Caco-2 (cell line): Measurements from ENCODE around the gene LVRN. TPM values are rescaled to one million over a fixed set of nuclear protein-coding genes. Genes with fewer than 3 reads are reported as not detected.

Experiments used
- BruUV-seq: library from RNA; stranded (reverse); fragments of 400-500 nt; replicated peaks from 2 replicates; lab custom pipeline; 2021; lab: Mats Ljungman, UMichigan
- CTCF ChIA-PET: fragments of 300-600 bp; sonication (Branson Sonifier 250); formaldehyde crosslinking; loops from one replicate; lab custom pipeline; 2022; ENCODE audit warnings: antibody characterized with exemption; lab: Charles Lee
- POLR2A ChIA-PET: fragments of 300-600 bp; sonication (Branson Sonifier 250); formaldehyde crosslinking; loops from one replicate; lab custom pipeline; 2022; ENCODE audit warnings: antibody characterized with exemption; lab: Charles Lee
- DNase-seq, 2 experiments: peaks; one replicate each; pipeline versions ENCODE4 v3.0.0 to v3.0.0-alpha.2; 2020 to 2022
- H3K27me3 ChIP-seq: replicated peaks from 2 replicates; pipeline ENCODE4 v1.6.0; 2011; ENCODE audit warnings: low read length; ENCODE audit not compliant: control insufficient read depth, insufficient read depth
- H3K36me3 ChIP-seq: 2 replicates; pipeline ENCODE4 v1.5.1; 2011; ENCODE audit warnings: low read length; ENCODE audit not compliant: control insufficient read depth, insufficient read depth
- H3K4me1 ChIP-seq: fragments of 250-450 bp; sonication (Bioruptor Pico); 2 replicates; pipeline ENCODE4 v1.5.1; 2020; ENCODE audit warnings: mild to moderate bottlenecking
- H3K4me3 ChIP-seq: 2 replicates; pipeline ENCODE4 v1.5.1; 2011; ENCODE audit warnings: low read depth, mild to moderate bottlenecking, control low read depth, low read length
- H3K9me3 ChIP-seq: fragments of 250-450 bp; sonication (Bioruptor Pico); 2 replicates; pipeline ENCODE4 v1.5.1; 2020; ENCODE audit warnings: mild to moderate bottlenecking, moderate library complexity
- H3K27ac Mint-ChIP-seq: one replicate; pipeline ENCODE4 v1.8.0; 2022; ENCODE audit warnings: mixed read lengths; ENCODE audit not compliant: unreplicated experiment
- H3K27me3 Mint-ChIP-seq: one replicate; pipeline ENCODE4 v1.8.0; 2022; ENCODE audit warnings: mixed read lengths; ENCODE audit not compliant: insufficient read depth, unreplicated experiment
- H3K36me3 Mint-ChIP-seq: one replicate; pipeline ENCODE4 v1.8.0; 2022; ENCODE audit warnings: mild to moderate bottlenecking, mixed read lengths; ENCODE audit not compliant: insufficient read depth, unreplicated experiment
- H3K4me1 Mint-ChIP-seq: one replicate; pipeline ENCODE4 v1.8.0; 2022; ENCODE audit warnings: low read depth, mixed read lengths; ENCODE audit not compliant: unreplicated experiment
- H3K4me3 Mint-ChIP-seq: one replicate; pipeline ENCODE4 v1.8.0; 2022; ENCODE audit warnings: mild to moderate bottlenecking, moderate library complexity, mixed read lengths; ENCODE audit not compliant: unreplicated experiment
- H3K9me3 Mint-ChIP-seq: one replicate; pipeline ENCODE4 v1.8.0; 2022; ENCODE audit warnings: mixed read lengths; ENCODE audit not compliant: unreplicated experiment
- intact Hi-C: fragments of 100-400 bp; cut with micrococcal nuclease; formaldehyde crosslinking; loops from one replicate; pipeline ENCODE4 v1.10.0; 2022; ENCODE audit not compliant: unreplicated experiment
- total RNA-seq: library from RNA; stranded (reverse); gene quantifications from 2 replicates; pipeline ENCODE4 v1.2.3, GENCODE V29; 2022
- TF ChIP-seq, protein P1 (sequence below), 2 experiments: fragments of 200-600 bp in 1 of 2; IDR thresholded peaks; 1 replicate in 1 of 2; 2 replicates in 1 of 2; pipeline versions ENCODE4 v1.5.1 to v1.8.0; 2011 to 2022; ENCODE audit warnings: antibody characterized with exemption in 1 of 2, control low read depth in 1 of 2, inconsistent platforms in 1 of 2, low read depth in 1 of 2, low read length in 1 of 2, mild to moderate bottlenecking in 1 of 2, moderate library complexity in 1 of 2; ENCODE audit not compliant: insufficient read depth in 1 of 2, severe bottlenecking in 1 of 2, unreplicated experiment in 1 of 2

LVRN gene
- total RNA-seq, 1 experiment from 2014 or later = 0.27 TPM

DNA sequence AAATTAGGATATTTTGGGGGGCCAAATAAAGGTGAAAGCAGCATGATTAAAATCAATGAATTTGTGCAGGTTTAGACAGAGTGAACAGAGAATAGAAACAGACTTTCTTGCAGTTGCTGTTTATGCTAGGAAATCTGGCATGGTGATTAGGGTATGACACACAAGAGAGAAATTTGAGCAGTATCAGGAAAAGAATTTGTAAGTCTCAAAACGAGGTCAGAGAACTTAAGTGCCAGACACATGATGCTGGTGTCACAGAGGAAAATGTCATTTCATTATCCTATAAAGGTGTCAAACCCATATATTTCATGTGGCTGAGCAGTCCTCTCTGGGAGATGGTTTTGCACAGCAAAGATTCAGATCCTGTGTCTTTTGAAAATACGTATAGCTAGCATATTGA is 15.7 kb downstream of the LVRN start:
- TF ChIP-seq, protein P1, sequence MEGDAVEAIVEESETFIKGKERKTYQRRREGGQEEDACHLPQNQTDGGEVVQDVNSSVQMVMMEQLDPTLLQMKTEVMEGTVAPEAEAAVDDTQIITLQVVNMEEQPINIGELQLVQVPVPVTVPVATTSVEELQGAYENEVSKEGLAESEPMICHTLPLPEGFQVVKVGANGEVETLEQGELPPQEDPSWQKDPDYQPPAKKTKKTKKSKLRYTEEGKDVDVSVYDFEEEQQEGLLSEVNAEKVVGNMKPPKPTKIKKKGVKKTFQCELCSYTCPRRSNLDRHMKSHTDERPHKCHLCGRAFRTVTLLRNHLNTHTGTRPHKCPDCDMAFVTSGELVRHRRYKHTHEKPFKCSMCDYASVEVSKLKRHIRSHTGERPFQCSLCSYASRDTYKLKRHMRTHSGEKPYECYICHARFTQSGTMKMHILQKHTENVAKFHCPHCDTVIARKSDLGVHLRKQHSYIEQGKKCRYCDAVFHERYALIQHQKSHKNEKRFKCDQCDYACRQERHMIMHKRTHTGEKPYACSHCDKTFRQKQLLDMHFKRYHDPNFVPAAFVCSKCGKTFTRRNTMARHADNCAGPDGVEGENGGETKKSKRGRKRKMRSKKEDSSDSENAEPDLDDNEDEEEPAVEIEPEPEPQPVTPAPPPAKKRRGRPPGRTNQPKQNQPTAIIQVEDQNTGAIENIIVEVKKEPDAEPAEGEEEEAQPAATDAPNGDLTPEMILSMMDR (IDR thresholded peaks at IDR 0.05; ENCODE audit: insufficient read depth in 1 of 2, low read depth in 1 of 2, low read length in 1 of 2, severe bottlenecking in 1 of 2, unreplicated experiment in 1 of 2) = no peak
- Mint-ChIP-seq H3K4me1 (no peaks in the 10 kb centered on the region), H3K9me3 (no peaks in the 10 kb centered on the region), H3K36me3 (no peaks in the 10 kb centered on the region), H3K4me3 (no peak overlapping the region), H3K27me3 (peaks cover 33% of the 10 kb centered on the region), H3K27ac (no peak overlapping the region)
- CTCF ChIA-PET = no interaction called here
- Histone ChIP-seq H3K4me3 (no peak overlapping the region), H3K4me1 (no peaks in the 10 kb centered on the region), H3K9me3 (no peaks in the 10 kb centered on the region), H3K27me3 (no peaks in the 10 kb centered on the region), H3K36me3 (no peaks in the 10 kb centered on the region)
- intact Hi-C loops = no loop called here
- no peak for DNase-seq
- POLR2A ChIA-PET = no interaction called here
- BruUV-seq = no TSS peak

DNA sequence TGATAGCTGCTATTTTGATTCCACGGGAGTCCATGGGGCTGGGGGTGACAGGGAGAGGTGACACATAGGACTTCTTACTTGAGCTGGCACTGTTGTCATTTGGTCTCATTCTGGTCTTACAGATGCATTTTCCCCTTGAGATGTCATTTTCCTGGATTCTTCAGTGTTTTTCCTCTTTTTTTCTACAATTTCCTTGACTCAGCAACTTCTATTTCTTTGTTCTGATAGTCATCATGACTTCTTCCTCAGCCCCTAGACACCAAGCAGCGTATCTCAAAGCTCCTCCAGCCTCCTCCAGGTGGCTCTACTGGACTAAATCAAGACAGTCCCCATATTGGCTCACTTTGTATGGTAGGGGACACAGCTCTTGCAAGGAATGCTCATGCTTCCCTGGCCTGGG is 16.5 kb downstream of the LVRN start:
- no peaks in the 10 kb centered on the region for H3K9me3 Mint-ChIP-seq
- no TSS peak for BruUV-seq
- H3K36me3 Mint-ChIP-seq = no peaks in the 10 kb centered on the region
- H3K27ac Mint-ChIP-seq = no peak overlapping the region
- POLR2A ChIA-PET = no interaction called here
- DNase-seq = no peak
- Histone ChIP-seq H3K27me3 (no peaks in the 10 kb centered on the region), H3K4me3 (no peak overlapping the region), H3K36me3 (no peaks in the 10 kb centered on the region), H3K9me3 (no peaks in the 10 kb centered on the region), H3K4me1 (no peaks in the 10 kb centered on the region)
- intact Hi-C loops = loop anchor here (1.0 kb wide), 1 partner anchor 90 kb away; no protein-coding TSS in a partner anchor
- H3K4me1 Mint-ChIP-seq = no peaks in the 10 kb centered on the region
- H3K27me3 Mint-ChIP-seq = peaks cover 33% of the 10 kb centered on the region
- TF ChIP-seq, protein P1 (IDR thresholded peaks at IDR 0.05; ENCODE audit: insufficient read depth in 1 of 2, low read depth in 1 of 2, low read length in 1 of 2, severe bottlenecking in 1 of 2, unreplicated experiment in 1 of 2) = no peak
- no peak overlapping the region for H3K4me3 Mint-ChIP-seq
- CTCF ChIA-PET = no interaction called here

DNA sequence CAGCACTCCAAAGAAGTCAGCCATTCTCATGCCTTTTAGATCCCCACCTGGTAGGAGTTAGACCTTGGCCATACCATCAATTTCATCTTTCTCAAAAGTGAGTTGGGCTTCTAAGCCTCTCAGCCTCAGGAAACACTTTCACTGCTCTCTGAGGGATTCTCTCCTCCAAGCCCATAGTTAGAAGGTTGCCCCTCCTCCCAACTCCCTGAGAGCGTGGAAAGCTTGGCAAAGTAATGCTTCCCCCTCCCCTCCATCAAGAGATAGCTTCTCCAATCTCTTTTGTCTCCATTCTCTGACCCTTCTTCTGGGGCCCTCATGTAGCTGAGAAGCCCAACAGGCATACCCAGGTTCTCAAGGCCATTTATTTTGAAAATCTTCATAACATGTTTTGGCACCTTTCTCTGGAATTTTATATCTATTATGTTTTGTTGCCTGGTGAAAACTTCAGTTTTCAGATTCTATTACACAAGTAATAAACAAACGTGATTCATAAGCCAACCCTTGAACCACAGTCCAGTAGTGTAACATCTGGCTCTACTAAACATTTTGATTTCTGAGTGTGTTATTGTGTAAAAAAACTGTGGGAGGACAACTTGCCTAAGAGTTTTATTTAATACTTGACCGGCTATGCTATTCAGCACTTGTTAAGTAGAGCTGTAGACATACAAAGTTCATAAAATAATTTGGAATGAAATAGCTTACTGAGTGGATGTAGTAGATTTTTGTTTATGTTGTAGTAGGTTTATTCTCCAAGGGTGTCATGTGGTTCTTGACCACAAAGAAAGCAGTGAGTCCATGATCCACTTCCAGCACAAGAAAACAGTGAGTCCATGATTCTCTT is 17.1 kb downstream of the LVRN start:
- H3K4me3 Mint-ChIP-seq = no peak overlapping the region
- H3K4me1 Mint-ChIP-seq = no peaks in the 10 kb centered on the region
- intact Hi-C loops = loop anchor here (1.0 kb wide), 1 partner anchor 89 kb away; no protein-coding TSS in a partner anchor
- Histone ChIP-seq H3K4me1 (no peaks in the 10 kb centered on the region), H3K27me3 (no peaks in the 10 kb centered on the region), H3K36me3 (no peaks in the 10 kb centered on the region), H3K9me3 (no peaks in the 10 kb centered on the region), H3K4me3 (no peak overlapping the region)
- H3K36me3 Mint-ChIP-seq = no peaks in the 10 kb centered on the region
- ChIA-PET POLR2A (interaction anchor here (0.7 kb wide), 1 partner anchor 138 kb away, joined by 3 read pairs; the partner anchor contains the start of gene AP3S1), CTCF (no interaction called here)
- TF ChIP-seq, protein P1 (IDR thresholded peaks at IDR 0.05; ENCODE audit: insufficient read depth in 1 of 2, low read depth in 1 of 2, low read length in 1 of 2, severe bottlenecking in 1 of 2, unreplicated experiment in 1 of 2) = no peak
- no peak overlapping the region for H3K27ac Mint-ChIP-seq
- H3K27me3 Mint-ChIP-seq = peaks cover 32% of the 10 kb centered on the region
- DNase-seq = no peak
- no TSS peak for BruUV-seq
- no peaks in the 10 kb centered on the region for H3K9me3 Mint-ChIP-seq
